Measurements from ENCODE around the gene CYB561D1. TPM values are rescaled to one million over a fixed set of nuclear protein-coding genes. Genes with fewer than 3 reads are reported as not detected.

The CYB561D1 gene
- total and polyA plus RNA-seq, 12 donors = 4.4 to 21.2 (median 11.5) TPM

GRCh38 chr1:109509176-109510134 lies 15.6 kb downstream of the CYB561D1 start, which contains the start of gene AMIGO1:
Gene AMIGO1 (minus strand): TSS chr1:109509727. CDS start chr1:109508912, 815 bp downstream.
- no peaks in the 10 kb centered on the region for H3K27me3 ChIP-seq
- H3K27ac ChIP-seq = peak within 1 kb of the TSS in 3 of 5 donors; percentile 26 to 72 (median 56)
- intact Hi-C loops (cut with DNase I) = loop anchor here in 1 of 2 donors (2.0 kb wide), 1 partner anchor 21 kb away; no protein-coding TSS in a partner anchor
- 0 to 2% (median 1%) methylated on average over 5 to 100 of the region's 100 CpGs for WGBS, 4 donors
- DNase-seq = peak in 5 of 7 donors; percentile 57 to 65 (median 58)
- no peaks in the 10 kb centered on the region for H3K9me3 ChIP-seq (replicated peaks in 1 of 3)
- TF ChIP-seq CTCF (IDR thresholded peaks at IDR 0.05) (peak in 1 of 6 experiments; percentile 9), POLR2A (IDR thresholded peaks at IDR 0.05) (peak in 1 of 2 donors; percentile 31)
- peak within 1 kb of the TSS in 3 of 4 donors; percentile 23 to 81 (median 35) for H3K4me3 ChIP-seq
- peaks cover 0 to 7% of the 10 kb centered on the region in 2 donors for H3K4me1 ChIP-seq (replicated peaks in 1 of 2)
- H3K36me3 ChIP-seq (replicated peaks in 1 of 2) = no peaks in the 10 kb centered on the region

DNA sequence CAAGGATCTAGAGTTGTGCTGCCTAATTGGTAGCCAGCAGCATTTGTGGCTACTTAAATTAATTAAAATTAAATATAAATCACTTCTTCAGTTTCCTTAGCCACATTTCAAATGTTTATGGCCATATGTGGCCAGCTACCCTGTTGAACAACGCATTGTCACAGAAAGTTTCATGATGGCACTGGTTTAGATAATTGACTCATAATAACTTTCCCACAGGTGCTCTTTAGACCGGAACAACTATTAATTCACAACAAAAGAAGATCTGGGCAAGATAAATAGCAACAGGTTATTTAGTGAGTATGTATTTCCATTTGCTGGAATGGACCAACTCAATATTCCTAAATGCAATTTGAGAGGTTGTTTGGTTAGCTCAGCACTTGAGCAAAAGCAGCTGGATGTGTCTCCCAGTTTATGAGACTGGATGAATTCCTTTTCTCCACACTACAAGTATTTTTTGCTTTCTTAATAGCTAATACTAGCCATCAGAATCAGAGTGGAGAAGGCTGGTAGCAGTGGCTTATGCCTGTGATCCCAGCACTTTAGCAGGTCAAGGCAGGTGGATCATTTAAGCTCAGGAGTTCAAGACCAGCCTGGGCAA lies 19.3 kb downstream of the CYB561D1 start:
- Histone ChIP-seq H3K4me3 (no peak overlapping the region), H3K36me3 (replicated peaks in 1 of 2) (no peaks in the 10 kb centered on the region), H3K4me1 (replicated peaks in 1 of 2) (peaks cover 0 to 7% of the 10 kb centered on the region in 2 donors), H3K27me3 (no peaks in the 10 kb centered on the region), H3K9me3 (replicated peaks in 1 of 3) (no peaks in the 10 kb centered on the region), H3K27ac (no peak overlapping the region)
- intact Hi-C loops (cut with DNase I) = no loop called here
- no peak for DNase-seq
- no peak for TF ChIP-seq CTCF (IDR thresholded peaks at IDR 0.05)
- TF ChIP-seq POLR2A (IDR thresholded peaks at IDR 0.05) = no peak
- WGBS, 4 donors = 82 to 87% (median 86%) methylated on average over 2 of the region's 2 CpGs

DNA sequence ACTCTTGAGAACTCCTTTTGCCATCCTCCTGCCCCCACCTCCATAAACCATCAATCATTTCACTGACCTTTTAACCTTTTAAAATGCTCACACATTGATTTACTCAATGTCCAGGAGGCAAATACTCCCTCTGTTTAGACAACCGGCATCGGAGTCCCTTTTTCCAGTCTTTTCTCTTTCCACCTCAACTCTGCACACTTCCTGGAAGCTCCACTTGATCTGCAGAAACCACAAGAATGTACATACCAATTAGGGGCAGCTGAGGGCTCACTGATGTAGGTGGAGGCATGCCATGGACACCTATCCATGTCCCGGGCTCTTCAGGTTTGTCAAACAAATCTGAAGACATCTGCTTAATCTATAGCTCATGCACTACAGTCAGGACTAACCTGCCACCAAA lies 21.0 kb downstream of the CYB561D1 start:
- TF ChIP-seq CTCF (IDR thresholded peaks at IDR 0.05) = no peak
- no peak for TF ChIP-seq POLR2A (IDR thresholded peaks at IDR 0.05)

GRCh38 chr1:109516872-109517271 lies 23.0 kb downstream of the CYB561D1 start:
- Histone ChIP-seq H3K4me3 (no peak overlapping the region), H3K27ac (no peak overlapping the region), H3K27me3 (no peaks in the 10 kb centered on the region), H3K9me3 (replicated peaks in 1 of 3) (no peaks in the 10 kb centered on the region), H3K4me1 (replicated peaks in 1 of 2) (peaks cover 10 to 14% of the 10 kb centered on the region in 2 donors), H3K36me3 (replicated peaks in 1 of 2) (no peaks in the 10 kb centered on the region)
- TF ChIP-seq POLR2A (IDR thresholded peaks at IDR 0.05) = no peak
- TF ChIP-seq CTCF (IDR thresholded peaks at IDR 0.05) = no peak
- WGBS, 4 donors = 68 to 77% (median 73%) methylated on average over 3 to 5 of the region's 5 CpGs
- intact Hi-C loops (cut with DNase I) = no loop called here
- DNase-seq = no peak

More for the DNA sequence above, 21.0 kb downstream of the CYB561D1 start:
- no peak for DNase-seq
- Histone ChIP-seq H3K27me3 (no peaks in the 10 kb centered on the region), H3K9me3 (replicated peaks in 1 of 3) (no peaks in the 10 kb centered on the region), H3K27ac (no peak overlapping the region), H3K36me3 (replicated peaks in 1 of 2) (no peaks in the 10 kb centered on the region), H3K4me3 (no peak overlapping the region), H3K4me1 (replicated peaks in 1 of 2) (peaks cover 0 to 7% of the 10 kb centered on the region in 2 donors)
- intact Hi-C loops (cut with DNase I) = no loop called here
- WGBS, 4 donors = 67 to 87% (median 83%) methylated on average over 3 of the region's 3 CpGs
